Dedifferentiated amniotic fluid mesenchymal stem cell (primary cell): Measurements from ENCODE around the gene FUT1.
"Not testable (repeated sequence)": the region's sequence is repeated elsewhere in the genome, so short reads cannot be mapped to it uniquely, and the experiment has no call there.

ENCODE experiments used
- DNase-seq: peaks from one replicate; pipeline ENCODE4 v3.0.0-alpha.2; 2016; ENCODE audit errors: extremely low spot score

The FUT1 gene

DNA sequence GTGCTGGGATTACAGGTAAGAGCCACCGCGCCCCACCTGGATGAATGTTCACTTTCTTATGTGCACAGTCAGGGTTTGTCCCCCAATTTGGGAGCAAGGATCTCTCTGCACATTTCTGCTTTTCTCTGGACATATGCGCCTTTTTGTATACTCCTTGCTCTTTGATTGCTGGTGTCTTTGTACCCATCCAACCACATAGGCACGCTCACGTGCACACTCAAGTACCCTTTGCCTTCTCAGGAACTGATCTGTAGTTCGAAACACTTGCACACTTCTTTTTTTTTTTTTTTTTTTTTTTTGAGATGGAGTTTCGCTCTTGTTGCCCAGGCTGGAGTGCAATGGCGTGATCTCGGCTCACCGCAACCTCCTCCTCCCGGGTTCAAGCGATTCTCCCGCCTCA lies 34.3 kb downstream of the FUT1 start:
- DNase-seq = not testable (repeated sequence)

GRCh38 chr19:48716562-48717291 lies 35.7 kb downstream of the FUT1 start:
- peak; percentile 16 for DNase-seq

DNA sequence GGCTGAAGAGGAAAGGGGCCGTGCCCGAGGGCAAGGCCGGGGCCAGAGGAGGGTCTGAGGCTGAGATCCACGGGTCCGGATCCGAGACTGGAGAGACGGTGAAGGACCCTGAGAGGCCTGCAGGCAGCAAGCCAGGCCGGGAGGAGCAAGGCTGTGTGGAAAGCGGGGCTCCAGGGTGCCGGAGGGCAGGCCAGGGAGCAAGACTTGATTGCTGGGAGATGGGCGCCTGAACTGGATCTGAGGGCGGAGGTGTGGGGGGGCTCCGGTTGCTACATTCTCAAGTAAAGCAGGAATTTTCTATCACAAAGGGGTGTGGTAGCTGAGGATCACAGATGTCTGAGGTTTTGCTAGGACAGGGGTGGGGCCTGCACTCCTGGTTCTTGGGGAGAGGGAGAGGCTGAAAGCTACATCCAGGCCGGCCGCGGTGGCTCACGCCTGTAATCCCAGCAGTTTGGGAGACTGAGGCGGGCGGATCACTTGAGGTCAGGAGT lies 36.7 kb downstream of the FUT1 start:
- DNase-seq = no peak

- no peak for DNase-seq
These were observed 37.4 kb downstream of the FUT1 start for GRCh38 chr19:48714759-48715675.

DNA sequence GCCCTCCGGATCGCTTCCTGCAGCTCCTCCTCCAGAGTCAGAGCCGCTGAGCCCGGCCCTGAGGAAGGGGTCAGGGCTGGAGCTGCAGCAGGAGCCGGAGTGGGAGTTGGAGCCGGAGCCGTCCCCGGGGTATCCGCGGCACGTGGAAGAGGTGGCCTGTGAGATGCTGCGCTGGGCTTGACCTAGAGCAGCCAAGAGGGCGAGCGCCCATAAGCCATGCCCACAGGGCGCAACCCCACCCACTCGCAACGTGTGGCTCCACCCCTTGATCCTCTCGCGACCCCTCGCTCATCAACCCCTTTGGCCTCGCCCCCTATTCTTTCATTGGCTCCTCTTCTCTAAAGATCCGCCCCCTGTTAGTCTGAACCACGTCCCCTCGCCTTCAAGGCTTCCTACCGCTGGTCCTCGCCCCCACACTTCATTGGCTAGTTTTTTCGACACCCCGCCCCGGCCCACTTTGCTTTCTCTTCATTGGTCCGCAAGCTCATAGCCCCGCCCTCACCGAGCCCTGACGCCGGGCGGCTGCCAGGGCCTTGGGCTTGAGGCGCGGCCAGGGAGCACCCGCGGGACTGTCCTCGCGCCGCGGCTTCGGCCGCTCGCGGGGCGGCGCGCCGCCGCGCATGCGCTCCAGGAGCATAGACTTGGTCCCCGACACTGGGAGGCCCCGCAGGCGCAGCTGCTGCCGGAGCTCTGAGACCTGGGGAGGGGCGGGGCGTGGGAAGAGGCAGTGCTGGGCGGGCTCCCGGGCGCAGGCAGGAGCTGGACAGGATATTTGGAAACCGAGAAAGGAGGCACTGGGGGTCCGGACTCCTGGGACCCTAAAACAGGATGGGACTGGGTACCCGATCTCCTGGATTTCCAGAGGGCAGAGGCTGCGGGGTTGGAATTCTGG lies 38.3 kb downstream of the FUT1 start:
- DNase-seq = peak; percentile 99

- DNase-seq = no peak
These were observed 39.2 kb downstream of the FUT1 start for GRCh38 chr19:48713041-48713863.

- DNase-seq = no peak
These were observed 41.3 kb downstream of the FUT1 start for GRCh38 chr19:48711106-48711662.

DNA sequence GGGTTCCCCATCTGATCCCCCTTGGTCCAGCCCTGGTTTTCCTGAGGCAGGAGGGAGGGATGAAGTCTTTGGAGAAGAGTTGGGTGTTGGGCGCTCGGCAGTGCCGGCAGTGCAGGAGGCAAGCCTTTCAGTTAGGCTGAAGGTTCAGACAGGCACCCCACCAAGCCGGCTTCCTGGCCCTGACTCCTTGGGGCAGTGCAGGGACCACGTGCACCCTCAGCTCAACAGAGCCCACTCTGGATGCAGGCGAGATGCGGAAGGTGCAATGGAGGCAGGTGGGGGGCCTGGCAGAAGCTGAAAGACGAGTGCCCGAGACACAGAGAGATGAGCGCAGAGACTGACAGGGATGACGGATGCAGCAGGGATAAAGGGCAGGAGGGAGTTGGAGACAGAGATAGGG lies 44.0 kb downstream of the FUT1 start:
- no peak for DNase-seq

GRCh38 chr19:48705431-48705830 lies 47.0 kb downstream of the FUT1 start:
- no peak for DNase-seq

DNA sequence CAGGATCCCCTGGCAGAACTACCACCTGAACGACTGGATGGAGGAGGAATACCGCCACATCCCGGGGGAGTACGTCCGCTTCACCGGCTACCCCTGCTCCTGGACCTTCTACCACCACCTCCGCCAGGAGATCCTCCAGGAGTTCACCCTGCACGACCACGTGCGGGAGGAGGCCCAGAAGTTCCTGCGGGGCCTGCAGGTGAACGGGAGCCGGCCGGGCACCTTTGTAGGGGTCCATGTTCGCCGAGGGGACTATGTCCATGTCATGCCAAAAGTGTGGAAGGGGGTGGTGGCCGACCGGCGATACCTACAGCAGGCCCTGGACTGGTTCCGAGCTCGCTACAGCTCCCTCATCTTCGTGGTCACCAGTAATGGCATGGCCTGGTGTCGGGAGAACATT lies 49.1 kb downstream of the FUT1 start:
- no peak for DNase-seq

- no peak for DNase-seq
These were observed 49.7 kb downstream of the FUT1 start for GRCh38 chr19:48702701-48703100.

DNA sequence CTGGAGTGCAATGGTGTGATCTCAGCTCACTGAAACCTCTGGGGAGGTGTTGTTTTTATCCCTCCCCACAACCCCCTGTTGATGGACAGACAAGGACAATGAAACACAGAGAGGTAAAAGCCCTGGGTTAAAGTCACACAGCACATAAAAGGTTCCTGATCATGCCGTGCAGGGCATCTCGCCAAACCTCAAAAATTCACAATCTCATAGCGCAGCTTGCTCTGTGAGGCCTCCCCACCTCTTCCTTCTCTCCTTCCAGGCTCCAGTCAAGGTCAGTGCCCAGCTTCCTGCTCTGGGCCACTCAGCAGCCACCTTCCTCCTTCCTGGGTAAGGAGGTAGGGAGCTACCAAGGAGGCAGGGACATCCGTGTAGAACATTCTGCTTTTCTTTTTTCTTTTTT lies 54.4 kb downstream of the FUT1 start:
- peak; percentile 22 for DNase-seq
